ENCODE data around the gene SFN. TPM values are rescaled to one million over a fixed set of nuclear protein-coding genes. Genes with fewer than 3 reads are reported as not detected.

Gene SFN
- total and polyA plus RNA-seq, 2 donors (not counting 1 experiment from before 2014, with no cell fraction given), result 0.09 to 0.34 TPM

DNA sequence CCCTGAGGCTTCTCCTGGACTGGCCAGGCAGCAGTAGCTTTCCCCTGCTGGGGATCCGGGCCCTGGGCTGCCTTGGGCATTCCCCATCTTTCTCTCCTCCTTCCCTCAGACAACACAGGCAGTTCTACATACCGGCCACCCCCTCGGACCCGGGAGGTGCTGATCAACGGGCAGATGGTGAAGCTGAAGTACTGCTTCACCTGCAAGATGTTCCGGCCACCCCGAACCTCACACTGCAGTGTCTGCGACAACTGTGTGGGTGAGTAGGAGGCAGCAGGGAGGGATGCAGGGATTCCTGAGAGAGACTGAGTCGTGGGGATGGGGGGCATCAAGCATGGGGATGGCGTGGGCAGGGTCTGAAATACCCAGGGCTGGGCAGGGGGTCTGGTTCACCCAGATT, 14.4 kb upstream of the SFN start:
- H3K4me2 ChIP-seq (replicated peaks; ENCODE audit: low read depth, low read length, poor library complexity, severe bottlenecking), result no peak overlapping the region

More for the DNA sequence above, 14.4 kb upstream of the SFN start:
- ChIA-PET POLR2A (no interaction called here), CTCF (interaction anchor here (0.9 to 5.0 kb wide), 5 partner anchors 10 to 38 kb away, joined by 3 to 32 read pairs (median 4); no protein-coding TSS in a partner anchor)
- Histone ChIP-seq H3K27ac (ENCODE audit: low read length in 2 of 2) (no peak overlapping the region), H3K4me3 (ENCODE audit: control extremely low read depth in 1 of 5, extremely low read depth in 1 of 5, insufficient read depth in 1 of 5, low read depth in 2 of 5, low read length in 4 of 5) (no peak overlapping the region), H3K36me3 (replicated peaks in 1 of 2; ENCODE audit: control extremely low read depth in 1 of 2, control insufficient read depth in 1 of 2, extremely low read depth in 1 of 2, insufficient read depth in 2 of 2, low read length in 1 of 2) (peaks cover 2 to 59% of the 10 kb centered on the region in 2 experiments), H3K79me2 (ENCODE audit: control insufficient read depth, insufficient read depth, low read length) (no peaks in the 10 kb centered on the region), H2AFZ (ENCODE audit: insufficient read depth, low read depth, low read length, poor library complexity, severe bottlenecking) (no peak overlapping the region), H4K20me1 (ENCODE audit: control insufficient read depth, insufficient read depth, low read length, poor library complexity, severe bottlenecking) (no peaks in the 10 kb centered on the region), H3K27me3 (replicated peaks in 1 of 4; ENCODE audit: control extremely low read depth in 1 of 4, control insufficient read depth in 3 of 4, insufficient read depth in 4 of 4, low read length in 3 of 4) (no peaks in the 10 kb centered on the region), H3K4me1 (ENCODE audit: control insufficient read depth in 2 of 2, insufficient read depth in 2 of 2, low read length in 2 of 2) (no peaks in the 10 kb centered on the region), H3K9ac (ENCODE audit: low read length) (no peak overlapping the region), H3K9me3 (ENCODE audit: control extremely low read depth in 1 of 3, control insufficient read depth in 2 of 3, insufficient read depth in 1 of 3, low read length in 2 of 3) (no peaks in the 10 kb centered on the region)
- no peak for TF ChIP-seq EZH2 (IDR thresholded peaks at IDR 0.05; ENCODE audit: borderline replicate concordance, insufficient read depth, low read depth, low read length, poor library complexity, severe bottlenecking)
- TF ChIP-seq CTCF (IDR thresholded peaks at IDR 0.05), result no peak
- H3K4me1 Mint-ChIP-seq, result no peaks in the 10 kb centered on the region
- ATAC-seq (ENCODE audit: low read depth), result no peak
- H3K4me3 Mint-ChIP-seq, result no peak overlapping the region
- H3K9me3 Mint-ChIP-seq (ENCODE audit: insufficient read depth), result no peaks in the 10 kb centered on the region
- no peaks in the 10 kb centered on the region for H3K27me3 Mint-ChIP-seq
- intact Hi-C loops (cut with micrococcal nuclease), result no loop called here
- DNase-seq, result no peak
- 97% methylated on average over 10 of the region's 10 CpGs for WGBS (ENCODE audit: insufficient coverage)
- no peak overlapping the region for H3K27ac Mint-ChIP-seq
